BJ (cell line): Measurements from ENCODE around the gene NDUFS3. TPM values are rescaled to one million over a fixed set of nuclear protein-coding genes. Genes with fewer than 3 reads are reported as not detected.
A peak's percentile ranks its signal among the peaks of the same experiment; 100 is the strongest.
"Not testable (repeated sequence)": the region's sequence is repeated elsewhere in the genome, so short reads cannot be mapped to it uniquely, and the experiment has no call there.

Experiments used
- CTCF ChIA-PET: fragments of 350-600 bp; formaldehyde crosslinking; extraction: SDS; loops from one replicate; lab custom pipeline; 2021; ENCODE audit warnings: antibody characterized with exemption, inconsistent platforms; lab: Yijun Ruan, JAX
- POLR2A ChIA-PET: fragments of 300-600 bp; sonication (Branson Sonifier 250); formaldehyde crosslinking; extraction: SDS; loops from one replicate; lab custom pipeline; 2021; ENCODE audit warnings: antibody characterized with exemption; lab: Charles Lee
- DNase-seq: peaks from one replicate; pipeline ENCODE4 v3.0.0-alpha.2; 2011; ENCODE audit warnings: low read depth
- H3K27me3 ChIP-seq: 2 replicates; pipeline ENCODE4 v1.6.0; 2011; ENCODE audit warnings: low read length; ENCODE audit not compliant: control insufficient read depth, insufficient read depth
- H3K36me3 ChIP-seq: 2 replicates; pipeline ENCODE4 v1.5.1; 2011; ENCODE audit warnings: low read length; ENCODE audit not compliant: control insufficient read depth, insufficient read depth
- H3K4me3 ChIP-seq: 2 replicates; pipeline ENCODE4 v1.5.1; 2011; ENCODE audit warnings: low read depth, mild to moderate bottlenecking, control low read depth, low read length
- CTCF ChIP-seq: IDR thresholded peaks from 2 replicates; pipeline ENCODE4 v1.5.1; 2011; ENCODE audit warnings: low read depth, mild to moderate bottlenecking, control low read depth, inconsistent platforms, low read length, moderate library complexity; ENCODE audit not compliant: insufficient read depth
- polyA plus RNA-seq: library from polyadenylated mRNA; depleted of rRNA; stranded (reverse); fragments of >200 nt; gene quantifications from 2 replicates; pipeline ENCODE4 v1.2.3, GENCODE V29; 2011

NDUFS3 gene
- polyA plus RNA-seq, 1 experiment = 98.0 TPM

- Histone ChIP-seq H3K27me3 (no peaks in the 10 kb centered on the region), H3K4me3 (no peak overlapping the region), H3K36me3 (no peaks in the 10 kb centered on the region)
- POLR2A ChIA-PET = no interaction called here
- TF ChIP-seq CTCF = no peak
- DNase-seq = no peak
- CTCF ChIA-PET = no interaction called here
Measured at GRCh38 chr11:47560426-47560825, 18.4 kb upstream of the NDUFS3 start.

GRCh38 chr11:47562393-47562792, 16.5 kb upstream of the NDUFS3 start:
- H3K4me3 ChIP-seq, CTCF ChIA-PET, H3K36me3 ChIP-seq, DNase-seq, POLR2A ChIA-PET, H3K27me3 ChIP-seq: not testable (repeated sequence)

GRCh38 chr11:47564366-47564765, 14.5 kb upstream of the NDUFS3 start:
- not testable (repeated sequence) for H3K27me3 ChIP-seq, DNase-seq, H3K4me3 ChIP-seq, H3K36me3 ChIP-seq
- CTCF ChIA-PET = interaction anchor here (1.0 to 2.1 kb wide), 4 partner anchors 9 to 64 kb away, joined by 3 to 12 read pairs (median 5); partner anchors contain the start of gene CELF1
- POLR2A ChIA-PET = interaction anchor here (0.7 kb wide), 1 partner anchor 63 kb away, joined by 4 read pairs; no protein-coding TSS in a partner anchor

- Histone ChIP-seq H3K36me3 (peaks cover 2% of the 10 kb centered on the region), H3K4me3 (peak overlapping the region; percentile 68), H3K27me3 (no peaks in the 10 kb centered on the region)
- DNase-seq = no peak
- TF ChIP-seq CTCF = no peak
- POLR2A ChIA-PET = interaction anchor here (0.7 kb wide), 1 partner anchor 62 kb away, joined by 4 read pairs; no protein-coding TSS in a partner anchor
- CTCF ChIA-PET = interaction anchor here (1.0 to 2.1 kb wide), 4 partner anchors 10 to 64 kb away, joined by 3 to 12 read pairs (median 5); partner anchors contain the start of gene CELF1
Measured at GRCh38 chr11:47564933-47565339, 13.9 kb upstream of the NDUFS3 start.

GRCh38 chr11:47565340-47566148, 13.3 kb upstream of the NDUFS3 start, which contains the start of gene PTPMT1:
TSS of gene PTPMT1 (plus strand) at chr11:47565599. CDS start at chr11:47565623, 24 bp downstream.
- TF ChIP-seq CTCF = no peak
- H3K36me3 ChIP-seq = peaks cover 2% of the 10 kb centered on the region
- no peak for DNase-seq
- ChIA-PET CTCF (interaction anchor here (1.0 to 2.1 kb wide), 5 partner anchors 11 to 191 kb away, joined by 3 to 12 read pairs (median 3); partner anchors contain the start of gene CELF1), POLR2A (no interaction called here)
- H3K4me3 ChIP-seq = peak within 1 kb of the TSS; percentile 68
- no peaks in the 10 kb centered on the region for H3K27me3 ChIP-seq

- ChIA-PET POLR2A (interaction anchor here (0.7 kb wide), 2 partner anchors 11 to 44 kb away, joined by 9 to 10 read pairs; no protein-coding TSS in a partner anchor), CTCF (interaction anchor here (1.4 to 1.8 kb wide), 2 partner anchors 11 to 192 kb away, joined by 3 to 7 read pairs; no protein-coding TSS in a partner anchor)
- no peaks in the 10 kb centered on the region for H3K27me3 ChIP-seq
- TF ChIP-seq CTCF = no peak
- no peak for DNase-seq
- H3K36me3 ChIP-seq = peaks cover 2% of the 10 kb centered on the region
- peak overlapping the region; percentile 68 for H3K4me3 ChIP-seq
Measured at GRCh38 chr11:47566149-47566698, 12.7 kb upstream of the NDUFS3 start.
